Jurkat, Clone E6-1 (cell line): ENCODE measurements around the gene CARS1.

Source experiments
- DNase-seq: peaks from one replicate; pipeline ENCODE4 v3.0.0-alpha.2; 2011; ENCODE audit warnings: low read depth, low spot score
- H3K4me3 ChIP-seq: 2 replicates; pipeline ENCODE4 v1.5.1; 2011; ENCODE audit warnings: mild to moderate bottlenecking, low read length, control low read depth, moderate library complexity

Gene CARS1

DNA sequence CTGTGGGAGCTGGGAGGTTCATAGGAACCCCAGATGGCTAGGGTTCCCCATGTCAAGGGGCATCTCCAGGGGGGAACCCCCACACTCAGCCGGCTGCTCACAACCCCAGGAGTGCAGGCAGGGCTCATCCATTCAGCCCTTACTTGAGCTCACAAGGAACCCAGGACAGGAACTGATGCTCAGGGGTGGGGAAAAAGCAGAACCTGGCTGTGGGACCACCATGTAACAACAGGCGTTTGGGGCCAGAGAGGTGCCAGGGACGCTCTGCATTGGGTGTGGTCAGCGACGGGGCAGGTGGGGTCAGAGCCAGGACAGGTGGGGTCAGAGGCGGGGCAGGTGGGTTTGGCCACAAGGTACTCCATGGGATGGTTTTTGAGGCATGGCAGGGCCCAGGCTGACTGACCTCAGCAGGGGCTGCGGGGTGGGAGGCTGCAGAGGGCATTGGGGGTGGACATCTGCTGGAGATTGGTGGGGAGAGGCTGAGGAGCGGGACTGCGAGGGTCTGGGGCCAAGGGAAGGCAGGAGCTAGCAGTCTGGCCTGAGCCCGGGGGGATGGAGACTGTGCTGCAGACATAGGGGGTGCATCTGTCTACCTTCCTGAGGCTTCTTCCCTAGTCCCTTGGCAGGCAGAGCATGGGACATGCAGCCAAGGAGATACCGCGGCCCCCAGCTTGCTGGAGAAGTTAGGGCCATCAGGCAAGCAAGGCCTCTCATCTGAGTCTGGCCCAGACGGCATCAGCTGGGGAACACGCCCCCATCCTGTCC, 34.0 kb upstream of the CARS1 start:
- DNase-seq = no peak

GRCh38 chr11:3090096-3090901, 33.1 kb upstream of the CARS1 start:
- no peak overlapping the region for H3K4me3 ChIP-seq

More for the DNA sequence above, 34.0 kb upstream of the CARS1 start:
- H3K4me3 ChIP-seq = no peak overlapping the region

GRCh38 chr11:3089236-3090061, 32.2 kb upstream of the CARS1 start:
- no peak for DNase-seq
- H3K4me3 ChIP-seq = no peak overlapping the region

More at GRCh38 chr11:3090096-3090901, 33.1 kb upstream of the CARS1 start:
- no peak for DNase-seq

DNA sequence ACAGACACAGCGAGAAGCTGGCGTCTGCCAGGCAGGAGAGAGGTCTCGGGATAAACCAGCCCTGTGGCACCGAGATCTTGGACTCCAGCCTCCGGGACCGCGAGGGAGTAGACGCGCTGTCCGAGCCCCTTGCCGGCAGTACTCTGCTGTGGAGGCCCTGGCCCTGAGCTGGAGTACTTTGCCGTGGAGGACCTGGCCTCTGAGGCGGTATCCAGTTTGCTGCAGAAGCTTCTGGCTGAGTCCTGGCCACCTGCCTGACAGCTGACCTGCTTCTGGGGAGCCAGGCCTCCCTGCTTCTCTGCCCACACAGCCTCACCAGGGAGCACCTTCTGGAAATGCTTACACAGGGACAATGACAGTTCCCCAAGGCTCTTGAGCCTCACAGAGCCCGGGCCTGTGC, 31.6 kb upstream of the CARS1 start:
- H3K4me3 ChIP-seq = no peak overlapping the region
- DNase-seq = no peak

DNA sequence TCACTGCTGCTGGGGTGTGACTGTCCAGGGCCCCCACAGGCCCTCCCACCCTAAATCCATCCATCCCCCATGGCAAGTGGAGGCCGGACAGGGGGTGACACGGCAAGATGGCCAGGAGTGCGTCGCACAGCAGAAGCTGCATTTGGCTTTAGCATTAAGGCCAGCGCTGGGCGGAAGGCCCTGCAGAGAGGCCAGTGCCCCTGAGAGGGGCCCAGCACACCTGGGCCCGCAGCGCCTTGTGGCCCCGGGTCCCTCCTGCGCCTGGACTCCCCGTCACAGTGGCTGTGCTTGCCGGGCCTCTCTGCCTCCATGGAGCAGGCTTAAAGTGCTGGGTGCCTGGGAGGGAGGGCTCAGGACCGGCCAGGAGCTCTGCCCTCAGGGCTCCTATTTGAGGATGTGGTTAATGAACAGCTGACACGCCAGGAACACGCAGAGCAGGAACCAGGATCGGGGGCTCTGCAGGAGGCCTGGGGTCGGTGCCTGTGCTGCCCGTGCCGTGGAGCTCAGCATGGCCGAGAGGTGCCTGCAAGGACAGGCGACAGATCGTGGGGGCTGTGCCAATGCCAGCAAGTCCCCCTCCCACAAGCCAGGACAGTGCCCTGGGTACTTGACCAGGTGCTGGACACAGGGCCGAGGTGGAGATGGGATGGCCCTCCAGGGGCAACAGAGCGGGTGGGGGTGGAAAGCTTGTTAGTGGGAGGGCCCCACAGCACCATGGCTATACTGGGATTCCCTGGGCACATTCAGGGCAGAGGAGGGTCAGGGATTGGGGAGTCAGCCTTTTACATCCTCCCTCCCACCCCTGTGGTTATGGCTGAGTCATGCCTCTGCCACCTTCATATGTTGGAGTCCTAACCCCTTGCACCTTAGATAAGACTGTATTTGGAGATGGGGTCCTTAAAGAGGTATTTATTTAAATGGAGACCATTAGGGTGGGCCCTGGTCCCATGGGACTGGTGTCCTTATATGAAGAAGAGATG, 30.9 kb upstream of the CARS1 start:
- no peak overlapping the region for H3K4me3 ChIP-seq

DNA sequence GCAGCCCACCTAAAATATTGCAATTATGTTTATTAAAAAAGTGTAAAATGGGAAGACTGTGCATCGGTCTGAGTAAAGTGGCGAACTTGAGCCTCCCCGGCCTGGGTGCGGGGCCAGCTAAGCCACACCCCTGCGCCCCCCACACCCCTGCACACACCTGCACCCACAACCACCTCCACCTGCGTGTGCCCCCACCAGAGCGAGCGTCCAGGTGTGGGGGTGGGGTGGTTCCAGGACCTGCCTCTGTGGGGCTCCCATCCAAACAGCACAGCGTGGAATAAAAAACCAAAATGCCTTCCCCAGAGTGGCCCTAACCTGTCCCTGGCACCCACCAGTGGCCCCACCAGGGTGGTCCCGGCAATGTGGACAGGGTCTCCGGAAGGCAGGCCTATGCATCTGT, 30.1 kb upstream of the CARS1 start:
- no peak overlapping the region for H3K4me3 ChIP-seq
- DNase-seq = no peak

More for the DNA sequence above, 30.9 kb upstream of the CARS1 start:
- DNase-seq = no peak

GRCh38 chr11:3086671-3087150, 29.5 kb upstream of the CARS1 start:
- H3K4me3 ChIP-seq = no peak overlapping the region

DNA sequence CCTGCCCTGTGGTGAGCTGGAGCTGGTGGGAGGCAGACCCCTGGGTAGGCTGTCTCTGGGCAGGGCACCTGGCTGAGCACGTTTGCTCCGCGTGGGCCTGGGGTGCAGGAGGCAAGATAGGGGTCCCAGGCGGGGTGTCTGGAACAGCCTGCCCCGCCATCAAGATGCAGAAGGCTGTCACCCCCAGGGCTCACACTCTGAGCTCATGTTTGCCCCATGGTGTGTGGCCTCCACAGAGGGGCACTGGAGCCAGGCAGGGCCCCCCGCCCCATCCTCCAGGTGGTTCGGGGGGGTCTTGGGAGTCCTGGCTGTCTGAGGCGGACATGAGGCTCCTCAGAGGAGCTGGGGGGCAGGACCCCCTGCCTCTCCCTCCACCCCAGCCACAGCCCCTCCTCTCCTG, 28.9 kb upstream of the CARS1 start:
- no peak for DNase-seq

More at GRCh38 chr11:3086671-3087150, 29.5 kb upstream of the CARS1 start:
- no peak for DNase-seq

DNA sequence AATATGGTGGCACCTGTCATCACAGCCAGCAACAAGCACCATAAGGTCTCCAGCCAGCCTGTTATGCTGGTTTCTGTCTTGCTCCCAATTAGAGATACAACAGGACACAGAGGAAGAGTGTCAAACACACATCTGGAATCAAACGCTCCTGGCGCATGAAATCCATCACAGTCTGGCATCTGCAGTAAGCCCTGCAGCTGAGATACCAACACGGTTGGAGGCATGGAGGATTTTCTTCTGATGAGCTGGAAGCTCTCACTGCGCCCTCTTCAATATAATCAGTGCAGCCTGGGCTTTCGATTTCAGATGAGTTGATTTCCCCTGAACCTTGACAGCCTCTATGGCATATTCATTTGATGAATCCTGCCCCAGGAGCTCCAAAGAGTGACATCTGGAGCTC, 27.8 kb upstream of the CARS1 start:
- no peak overlapping the region for H3K4me3 ChIP-seq
- no peak for DNase-seq

More for the DNA sequence above, 28.9 kb upstream of the CARS1 start:
- H3K4me3 ChIP-seq = no peak overlapping the region

- no peak overlapping the region for H3K4me3 ChIP-seq
- DNase-seq = no peak
Measured at GRCh38 chr11:3083321-3083720, 26.1 kb upstream of the CARS1 start.

- H3K4me3 ChIP-seq = no peak overlapping the region
- no peak for DNase-seq
Measured at GRCh38 chr11:3081386-3081751, 24.1 kb upstream of the CARS1 start.

GRCh38 chr11:3080733-3081385, 23.6 kb upstream of the CARS1 start:
- DNase-seq = no peak
- no peak overlapping the region for H3K4me3 ChIP-seq

DNA sequence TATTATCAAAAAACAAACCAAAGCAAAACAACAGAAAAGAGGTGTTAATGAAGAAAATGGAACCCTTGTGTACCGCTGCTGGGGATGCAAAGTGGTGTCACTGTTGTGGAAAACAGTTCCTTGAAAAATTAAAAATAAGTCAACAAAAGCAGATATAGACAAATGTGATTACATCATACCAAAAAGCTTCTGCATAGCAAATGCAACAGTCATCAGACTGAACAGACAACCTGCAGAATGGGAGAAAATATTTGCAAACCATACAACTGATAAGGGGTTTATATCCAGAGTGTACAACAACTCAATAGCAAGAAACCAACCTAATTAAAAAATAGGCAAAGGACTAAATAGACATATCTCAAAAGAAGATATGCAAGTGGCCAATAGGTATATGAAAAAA, 22.9 kb upstream of the CARS1 start:
- no peak overlapping the region for H3K4me3 ChIP-seq
- DNase-seq = no peak

DNA sequence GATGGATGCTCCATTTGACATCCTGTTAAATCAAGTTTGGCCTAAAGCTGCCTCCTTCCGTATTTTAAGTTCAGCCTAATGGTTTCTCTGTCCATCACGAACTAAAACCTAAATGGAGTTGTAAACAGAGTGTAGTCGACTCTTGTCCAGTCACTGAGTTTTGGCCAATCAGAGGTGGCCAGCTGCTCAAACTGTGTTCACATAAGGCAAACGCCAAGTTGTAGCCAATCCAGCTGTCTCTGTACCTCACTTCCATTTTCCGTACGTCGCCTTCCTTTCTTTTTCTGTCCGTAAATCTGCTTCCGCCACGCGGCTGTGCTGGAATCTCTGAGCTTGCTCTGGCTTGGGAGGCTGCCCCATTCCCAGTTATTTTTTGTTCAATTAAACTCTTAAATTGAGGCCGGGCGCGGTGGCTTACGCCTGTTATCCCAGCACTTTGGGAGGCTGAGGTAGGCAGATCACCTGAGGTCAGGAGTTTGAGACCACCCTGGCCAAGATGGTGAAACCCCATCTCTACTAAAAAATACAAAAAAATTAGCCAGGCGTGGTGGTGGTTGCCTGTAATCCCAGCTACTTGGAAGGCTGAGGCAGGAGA, 20.7 kb upstream of the CARS1 start:
- no peak for DNase-seq
- H3K4me3 ChIP-seq = no peak overlapping the region

DNA sequence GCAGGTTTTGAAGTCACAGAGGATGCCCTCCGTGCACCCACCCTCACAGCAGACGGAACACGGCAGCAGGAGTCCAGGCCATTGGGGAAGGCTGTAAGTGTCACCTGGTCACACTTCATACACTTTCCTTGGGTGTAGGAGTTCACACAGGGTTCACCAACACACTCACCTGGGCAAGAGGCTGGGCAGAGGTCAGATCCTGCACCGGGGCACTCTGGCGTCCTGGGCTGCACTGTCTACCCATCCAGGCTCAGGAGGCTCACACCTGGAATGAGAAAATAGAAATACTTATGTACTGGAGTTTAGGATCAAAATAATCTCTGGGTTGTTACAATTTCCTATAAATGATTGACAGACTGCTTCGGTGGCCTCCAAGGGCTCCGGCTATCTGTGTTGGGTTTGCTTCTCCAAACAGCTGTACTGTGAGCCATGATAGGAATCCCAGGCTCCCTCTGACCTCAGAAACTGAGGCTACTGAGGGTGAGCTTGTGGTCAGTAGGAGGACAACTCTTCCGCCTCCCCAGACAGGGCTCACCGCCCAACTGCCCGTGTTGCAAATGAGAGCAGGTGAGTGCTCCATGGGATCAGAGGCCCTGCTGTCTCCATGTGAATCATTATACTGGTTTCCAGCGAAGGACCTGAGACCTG, 20.1 kb upstream of the CARS1 start:
- DNase-seq = no peak
- H3K4me3 ChIP-seq = no peak overlapping the region

- no peak for DNase-seq
Measured at GRCh38 chr11:3074912-3075589, 17.8 kb upstream of the CARS1 start.

GRCh38 chr11:3073029-3073435, 15.8 kb upstream of the CARS1 start:
- H3K4me3 ChIP-seq = no peak overlapping the region
- no peak for DNase-seq

More at GRCh38 chr11:3074912-3075589, 17.8 kb upstream of the CARS1 start:
- no peak overlapping the region for H3K4me3 ChIP-seq
